Fibroblast of lung (primary cell): ENCODE results near the gene PHF8.

Experiments used
- EZH2 ChIP-seq: IDR thresholded peaks from 2 replicates; pipeline ENCODE4 v1.5.1; 2012; ENCODE audit warnings: low read length, control low read depth, mild to moderate bottlenecking; ENCODE audit errors: missing control alignments
- TF ChIP-seq, protein P1 (sequence below), 2 donors: IDR thresholded peaks in 1 of 2; conservative IDR thresholded peaks in 1 of 2; 1 replicate in 1 of 2; 2 replicates in 1 of 2; pipeline ENCODE4 v1.5.1; 2011 to 2012; ENCODE audit warnings: low read length in 2 of 2, control low read depth in 1 of 2, inconsistent platforms in 1 of 2, low read depth in 1 of 2, mild to moderate bottlenecking in 1 of 2

DNA sequence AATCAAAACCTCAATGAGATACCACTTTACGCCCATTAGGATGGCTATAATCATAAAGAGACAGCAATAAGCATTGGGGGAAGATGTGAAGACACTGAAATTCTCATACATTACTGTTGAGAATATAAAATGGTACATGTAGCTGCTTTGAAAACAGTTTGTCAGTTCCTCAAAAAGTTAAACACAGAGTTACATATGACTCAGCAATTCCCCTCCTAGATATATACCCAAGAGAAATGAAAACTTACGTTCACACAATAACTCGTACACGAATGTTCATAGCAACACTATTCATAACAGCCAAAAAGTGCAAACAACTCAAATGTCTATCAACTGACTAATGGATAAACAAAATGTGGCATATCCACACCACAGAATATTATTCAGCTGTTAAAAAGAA lies 36.6 kb downstream of the PHF8 start:
- TF ChIP-seq, protein P1, sequence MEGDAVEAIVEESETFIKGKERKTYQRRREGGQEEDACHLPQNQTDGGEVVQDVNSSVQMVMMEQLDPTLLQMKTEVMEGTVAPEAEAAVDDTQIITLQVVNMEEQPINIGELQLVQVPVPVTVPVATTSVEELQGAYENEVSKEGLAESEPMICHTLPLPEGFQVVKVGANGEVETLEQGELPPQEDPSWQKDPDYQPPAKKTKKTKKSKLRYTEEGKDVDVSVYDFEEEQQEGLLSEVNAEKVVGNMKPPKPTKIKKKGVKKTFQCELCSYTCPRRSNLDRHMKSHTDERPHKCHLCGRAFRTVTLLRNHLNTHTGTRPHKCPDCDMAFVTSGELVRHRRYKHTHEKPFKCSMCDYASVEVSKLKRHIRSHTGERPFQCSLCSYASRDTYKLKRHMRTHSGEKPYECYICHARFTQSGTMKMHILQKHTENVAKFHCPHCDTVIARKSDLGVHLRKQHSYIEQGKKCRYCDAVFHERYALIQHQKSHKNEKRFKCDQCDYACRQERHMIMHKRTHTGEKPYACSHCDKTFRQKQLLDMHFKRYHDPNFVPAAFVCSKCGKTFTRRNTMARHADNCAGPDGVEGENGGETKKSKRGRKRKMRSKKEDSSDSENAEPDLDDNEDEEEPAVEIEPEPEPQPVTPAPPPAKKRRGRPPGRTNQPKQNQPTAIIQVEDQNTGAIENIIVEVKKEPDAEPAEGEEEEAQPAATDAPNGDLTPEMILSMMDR (conservative IDR thresholded peaks at IDR 0.05 in 1 of 2, IDR thresholded peaks at IDR 0.05 in 1 of 2; ENCODE audit: low read depth in 1 of 2, low read length in 2 of 2): no peak
- TF ChIP-seq EZH2: no peak
